ENCODE results near the gene ZBTB16. TPM values are rescaled to one million over a fixed set of nuclear protein-coding genes. Genes with fewer than 3 reads are reported as not detected.

Gene ZBTB16
- total and polyA plus RNA-seq, 2 donors (not counting 3 experiments of a cell fraction or from before 2014, with no cell fraction given): 9.8 to 20.3 TPM

- H3K27me3 ChIP-seq (ENCODE audit: control insufficient read depth in 2 of 2, insufficient read depth in 2 of 2, low read length in 2 of 2): no peaks in the 10 kb centered on the region
- H2AFZ ChIP-seq (ENCODE audit: low read depth, low read length): no peak overlapping the region
- peaks cover 29% of the 10 kb centered on the region for H3K4me1 ChIP-seq (ENCODE audit: control insufficient read depth, extremely low read depth, insufficient read depth, low read length)
- H3K9ac ChIP-seq (replicated peaks; ENCODE audit: extremely low read depth, insufficient read depth, low read length): no peak overlapping the region
- no peak overlapping the region for H3K27ac ChIP-seq (ENCODE audit: insufficient read depth, low read depth, low read length)
- TF ChIP-seq EZH2 (IDR thresholded peaks at IDR 0.05; ENCODE audit: borderline replicate concordance, low read depth, low read length, severe bottlenecking) (no peak), POLR2AphosphoS5 (IDR thresholded peaks at IDR 0.05; ENCODE audit: insufficient read depth, low read depth, low read length) (no peak), JUN (IDR thresholded peaks at IDR 0.05; ENCODE audit: borderline replicate concordance, insufficient read depth, insufficient read length, low read depth) (no peak), MAX (IDR thresholded peaks at IDR 0.05; ENCODE audit: insufficient read depth, insufficient read length) (no peak), CTCF (IDR thresholded peaks at IDR 0.05; ENCODE audit: extremely low read depth in 1 of 2, insufficient read depth in 1 of 2, low read depth in 1 of 2, low read length in 2 of 2) (no peak), FOS (IDR thresholded peaks at IDR 0.05; ENCODE audit: borderline replicate concordance, insufficient read depth, low read length) (no peak), MYC (IDR thresholded peaks at IDR 0.05; ENCODE audit: low read depth, low read length) (no peak), POLR2A (IDR thresholded peaks at IDR 0.05; ENCODE audit: low read depth, low read length) (no peak), GATA2 (IDR thresholded peaks at IDR 0.05; ENCODE audit: insufficient read depth, insufficient read length, low read depth, low read length) (no peak)
- H3K36me3 ChIP-seq (ENCODE audit: control insufficient read depth in 2 of 2, extremely low read depth in 1 of 2, insufficient read depth in 2 of 2, low read length in 2 of 2): no peaks in the 10 kb centered on the region
- no peaks in the 10 kb centered on the region for H3K79me2 ChIP-seq (ENCODE audit: control insufficient read depth, insufficient read depth, low read length)
- no peaks in the 10 kb centered on the region for H3K9me1 ChIP-seq (replicated peaks; ENCODE audit: control insufficient read depth, extremely low read depth, insufficient read depth, low read length)
- no peak for DNase-seq (ENCODE audit: low read depth, low spot score)
- H4K20me1 ChIP-seq (replicated peaks; ENCODE audit: control insufficient read depth, extremely low read depth, insufficient read depth, low read length): no peaks in the 10 kb centered on the region
- dilution Hi-C loops (cut with MboI; ENCODE audit: extremely low pct_ligation_motif_present, low sequenced_read_pairs) (no loop called here), intact Hi-C loops (cut with micrococcal nuclease) (no loop called here)
- H3K4me3 ChIP-seq (replicated peaks in 1 of 3; ENCODE audit: insufficient read depth in 1 of 3, low read depth in 1 of 3, low read length in 3 of 3): no peak overlapping the region
- FAIRE-seq: no peak
- ChIA-PET POLR2A (no interaction called here), CTCF (no interaction called here)
- no peak overlapping the region for H3K4me2 ChIP-seq (ENCODE audit: insufficient read depth, low read length)
- H3K9me3 ChIP-seq (replicated peaks; ENCODE audit: control insufficient read depth, insufficient read depth, low read length): no peaks in the 10 kb centered on the region
- no TSS peak for BruUV-seq (replicated peaks)
Observed at GRCh38 chr11:114085965-114086793, 26.7 kb downstream of the ZBTB16 start.

All from endothelial cell of umbilical vein (primary cell).